Upper lobe of left lung (tissue), 6 donors: Measurements from ENCODE around the gene DZIP1. TPM values are rescaled to one million over a fixed set of nuclear protein-coding genes. Genes with fewer than 3 reads are reported as not detected.

Experiments
- ATAC-seq, 2 donors: fragments of 200-7000 bp; cut with Tn5 transposase; one replicate each; pipeline ENCODE4 v1.9.1; 2022; ENCODE audit warnings: mild to moderate bottlenecking in 2 of 2, moderate library complexity in 2 of 2; ENCODE audit not compliant: low FRiP score in 2 of 2
- DNase-seq, 2 donors: peaks; one replicate each; pipeline ENCODE4 v3.0.0-alpha.2; 2019 to 2020
- H3K27ac ChIP-seq, 4 donors: fragments of 200-600 bp; sonication (generic); one replicate each; pipeline ENCODE4 v1.5.1; 2016 to 2019
- H3K27me3 ChIP-seq, 4 donors: fragments of 200-600 bp; sonication (generic); one replicate each; pipeline ENCODE4 v1.5.1; 2017 to 2019
- H3K36me3 ChIP-seq, 4 donors: fragments of 200-600 bp; sonication (generic); one replicate each; pipeline ENCODE4 v1.5.1; 2016 to 2019
- H3K4me1 ChIP-seq, 4 donors: fragments of 200-600 bp; sonication (generic); one replicate each; pipeline ENCODE4 v1.5.1; 2018 to 2019
- H3K4me3 ChIP-seq, 4 donors: fragments of 200-600 bp; sonication (generic); one replicate each; pipeline ENCODE4 v1.5.1; 2017 to 2019; ENCODE audit warnings: mild to moderate bottlenecking in 2 of 4, moderate library complexity in 1 of 4
- H3K9me3 ChIP-seq, 4 donors: fragments of 200-600 bp; sonication (generic); one replicate each; pipeline ENCODE4 v1.5.1; 2018 to 2019
- EP300 ChIP-seq, 4 donors: sonication (generic); formaldehyde crosslinking; IDR thresholded peaks; one replicate each; pipeline ENCODE4 v1.5.1; 2017; ENCODE audit warnings: antibody characterized with exemption in 4 of 4, control low read depth in 2 of 4
- POLR2A ChIP-seq, 4 donors: fragments of 450-650 bp; IDR thresholded peaks; one replicate each; pipeline ENCODE4 v1.5.1; 2016 to 2017; ENCODE audit warnings: antibody characterized with exemption in 4 of 4, mild to moderate bottlenecking in 2 of 4
- POLR2AphosphoS5 ChIP-seq, 2 donors: sonication (generic); formaldehyde crosslinking; IDR thresholded peaks; one replicate each; pipeline ENCODE4 v1.5.1; 2017; ENCODE audit warnings: antibody characterized with exemption in 2 of 2
- WGBS, 2 donors: methylation state at CpG; one replicate each; pipeline ENCODE4 v1.1.5; 2017 to 2018; 5-methylcytosine and 5-hydroxymethylcytosine counted together
- total RNA-seq, 6 donors: library from RNA; depleted of rRNA in 4 of 6; stranded (reverse); fragments of >200 nt in 4 of 6; gene quantifications; one replicate each; pipeline versions ENCODE4 v1.1.0 to v1.2.1, GENCODE V29; 2016 to 2021
- TF ChIP-seq, protein P1 (sequence below), 6 experiments: fragments of 450-650 bp in 4 of 6; fragments of 200-600 bp in 2 of 6; sonication (generic) in 2 of 6; IDR thresholded peaks; one replicate each; pipeline ENCODE4 v1.5.1; 2016 to 2019; ENCODE audit warnings: antibody characterized with exemption in 6 of 6
- donor health status: DM: no; HTN: no; CAD: no; lungs with moderate emphysema.
- donor health status: DM: no; HTN: yes; CAD: no; lungs with severe emphysema.

Gene DZIP1
- total RNA-seq, 6 donors from 2014 or later, result 4.8 to 18.4 (median 8.7) TPM

DNA sequence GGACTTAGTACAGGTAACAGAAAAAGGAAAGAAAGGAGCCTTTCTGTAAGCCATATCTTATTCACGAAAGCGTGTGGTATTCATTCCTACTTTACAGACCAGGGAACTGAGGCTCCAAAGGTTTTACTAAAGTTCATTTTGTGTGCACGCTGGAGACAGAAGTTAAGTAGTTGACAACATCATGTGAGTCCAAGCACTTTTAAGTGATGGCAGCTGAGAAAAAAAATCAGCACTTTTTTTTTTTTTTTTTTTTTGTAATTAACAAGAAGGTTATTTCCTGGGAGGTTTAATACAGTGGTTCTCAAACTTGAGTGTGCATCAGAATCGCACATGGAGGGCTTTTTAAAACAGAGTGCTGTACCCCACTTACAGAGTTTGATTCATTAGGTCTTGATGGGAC is 34.5 kb upstream of the DZIP1 start:
- H3K4me3 ChIP-seq, result peak overlapping the region in 1 of 4 donors; percentile 95
- H3K27me3 ChIP-seq, result no peaks in the 10 kb centered on the region
- H3K9me3 ChIP-seq, result no peaks in the 10 kb centered on the region
- DNase-seq, result no peak
- TF ChIP-seq, protein P1, sequence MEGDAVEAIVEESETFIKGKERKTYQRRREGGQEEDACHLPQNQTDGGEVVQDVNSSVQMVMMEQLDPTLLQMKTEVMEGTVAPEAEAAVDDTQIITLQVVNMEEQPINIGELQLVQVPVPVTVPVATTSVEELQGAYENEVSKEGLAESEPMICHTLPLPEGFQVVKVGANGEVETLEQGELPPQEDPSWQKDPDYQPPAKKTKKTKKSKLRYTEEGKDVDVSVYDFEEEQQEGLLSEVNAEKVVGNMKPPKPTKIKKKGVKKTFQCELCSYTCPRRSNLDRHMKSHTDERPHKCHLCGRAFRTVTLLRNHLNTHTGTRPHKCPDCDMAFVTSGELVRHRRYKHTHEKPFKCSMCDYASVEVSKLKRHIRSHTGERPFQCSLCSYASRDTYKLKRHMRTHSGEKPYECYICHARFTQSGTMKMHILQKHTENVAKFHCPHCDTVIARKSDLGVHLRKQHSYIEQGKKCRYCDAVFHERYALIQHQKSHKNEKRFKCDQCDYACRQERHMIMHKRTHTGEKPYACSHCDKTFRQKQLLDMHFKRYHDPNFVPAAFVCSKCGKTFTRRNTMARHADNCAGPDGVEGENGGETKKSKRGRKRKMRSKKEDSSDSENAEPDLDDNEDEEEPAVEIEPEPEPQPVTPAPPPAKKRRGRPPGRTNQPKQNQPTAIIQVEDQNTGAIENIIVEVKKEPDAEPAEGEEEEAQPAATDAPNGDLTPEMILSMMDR (IDR thresholded peaks at IDR 0.05), result no peak
- no peak for TF ChIP-seq POLR2A (IDR thresholded peaks at IDR 0.05)
- no peak for TF ChIP-seq EP300 (IDR thresholded peaks at IDR 0.05)
- no peak for TF ChIP-seq POLR2AphosphoS5 (IDR thresholded peaks at IDR 0.05)
- no peak for ATAC-seq
- WGBS, 2 donors, result 75 to 77% methylated on average over 4 of the region's 4 CpGs
- H3K27ac ChIP-seq, result peak overlapping the region in 1 of 4 donors; percentile 99
- no peaks in the 10 kb centered on the region for H3K36me3 ChIP-seq
- peaks cover 31 to 67% (median 34%) of the 10 kb centered on the region in 4 donors for H3K4me1 ChIP-seq

DNA sequence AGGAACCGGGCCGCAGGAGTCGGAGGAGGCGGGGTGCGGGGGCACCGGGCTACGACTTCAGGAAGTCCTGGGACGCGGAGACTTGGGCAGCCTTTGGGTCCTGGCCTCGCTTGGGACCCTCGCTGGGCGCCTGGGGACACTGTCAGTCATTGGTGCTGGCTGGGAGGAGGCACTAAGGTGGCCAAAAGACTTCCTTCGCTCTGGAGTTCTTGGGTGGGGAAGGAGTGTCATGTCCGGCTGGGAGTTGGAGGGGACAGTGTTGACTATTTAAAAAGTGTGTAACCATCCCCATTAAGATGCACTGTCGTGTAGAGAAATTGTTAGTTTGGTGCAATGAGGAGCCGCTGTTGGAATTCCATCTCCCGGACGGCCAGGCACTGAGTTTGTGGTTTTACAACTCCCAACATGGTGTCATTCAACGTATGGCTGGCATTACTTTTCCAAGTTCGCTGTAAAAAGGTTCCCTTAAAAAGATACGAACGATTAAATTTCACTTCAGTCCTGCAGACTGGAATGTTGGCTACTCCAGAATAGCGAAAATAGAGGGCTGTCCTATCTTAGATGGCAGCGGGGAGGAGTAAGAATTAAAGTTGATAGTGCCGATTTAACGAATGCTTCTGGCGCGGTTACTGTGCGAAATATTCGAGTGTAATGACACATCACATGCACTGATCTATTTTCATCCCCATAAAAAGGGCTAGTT is 33.2 kb upstream of the DZIP1 start:
- Histone ChIP-seq H3K4me3 (peak overlapping the region; percentile 93 to 97 (median 94)), H3K27me3 (no peaks in the 10 kb centered on the region), H3K9me3 (no peaks in the 10 kb centered on the region), H3K36me3 (no peaks in the 10 kb centered on the region), H3K27ac (peak overlapping the region; percentile 95 to 99 (median 98)), H3K4me1 (peaks cover 26 to 56% (median 32%) of the 10 kb centered on the region in 4 donors)
- ATAC-seq (no peak), DNase-seq (peak in 1 of 2 donors; percentile 63)
- TF ChIP-seq POLR2A (IDR thresholded peaks at IDR 0.05) (no peak), EP300 (IDR thresholded peaks at IDR 0.05) (no peak), POLR2AphosphoS5 (IDR thresholded peaks at IDR 0.05) (no peak)
- TF ChIP-seq, protein P1 (IDR thresholded peaks at IDR 0.05), result no peak
- WGBS, 2 donors, result 0 to 4% methylated on average over 18 to 30 of the region's 30 CpGs

DNA sequence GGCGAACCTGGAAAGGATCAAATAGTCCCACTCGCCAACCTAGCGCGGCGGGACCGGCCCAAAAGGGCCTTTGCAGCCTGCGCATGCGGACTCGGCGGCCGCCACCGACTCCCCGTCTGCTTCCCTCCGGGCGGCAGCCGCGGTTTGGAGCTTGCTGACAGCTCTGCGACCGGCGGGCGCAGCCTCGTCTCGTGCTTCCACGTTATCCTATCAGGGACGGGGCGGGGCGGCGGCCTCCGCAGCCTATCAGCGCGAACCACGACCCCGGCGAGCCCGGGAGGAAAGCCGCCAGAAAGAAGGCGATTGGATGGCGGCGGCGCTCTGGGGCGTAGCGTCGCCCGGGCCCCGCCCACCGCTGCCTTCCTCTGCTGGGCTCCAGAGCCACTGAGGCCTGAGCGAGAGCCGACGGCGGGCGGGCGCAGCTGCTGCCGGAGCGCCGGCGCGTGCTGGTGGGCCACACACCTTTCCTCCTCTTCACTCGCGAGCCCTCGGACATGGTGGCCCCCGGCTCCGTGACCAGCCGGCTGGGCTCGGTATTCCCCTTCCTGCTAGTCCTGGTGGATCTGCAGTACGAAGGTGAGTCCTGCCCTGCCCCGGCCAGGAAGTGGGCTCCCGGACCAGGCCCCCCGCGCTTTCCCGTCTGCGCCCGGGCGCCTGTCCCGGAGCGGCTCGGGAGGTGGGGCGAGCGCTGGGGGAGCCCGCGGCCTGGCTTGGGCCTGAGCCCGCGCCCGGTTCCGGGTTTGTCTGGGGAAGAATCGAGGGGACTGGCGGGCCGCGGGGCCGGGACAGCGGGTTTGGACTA is 32.5 kb upstream of the DZIP1 start, which contains the start of gene DNAJC3:
DNAJC3 (plus strand) TSS at position 378 of the 802 bp plus-strand sequence; CDS start at position 495, 117 bp downstream.
- Histone ChIP-seq H3K36me3 (no peaks in the 10 kb centered on the region), H3K27ac (peak within 1 kb of the TSS; percentile 95 to 99 (median 98)), H3K27me3 (no peaks in the 10 kb centered on the region), H3K4me3 (peak within 1 kb of the TSS; percentile 93 to 97 (median 94)), H3K4me1 (peaks cover 26 to 51% (median 32%) of the 10 kb centered on the region in 4 donors), H3K9me3 (peaks cover 0 to 2% (median under 1%) of the 10 kb centered on the region in 4 donors)
- DNase-seq (peak; percentile 99 to 100), ATAC-seq (peak; percentile 99)
- WGBS, 2 donors, result 0% methylated on average over 17 to 59 of the region's 90 CpGs
- TF ChIP-seq EP300 (IDR thresholded peaks at IDR 0.05) (peak in 1 of 4 donors; percentile 8), POLR2AphosphoS5 (IDR thresholded peaks at IDR 0.05) (peak; percentile 92 to 98), POLR2A (IDR thresholded peaks at IDR 0.05) (peak; percentile 45 to 99 (median 98))
- TF ChIP-seq, protein P1 (IDR thresholded peaks at IDR 0.05), result peak in 1 of 6 experiments; percentile 7

DNA sequence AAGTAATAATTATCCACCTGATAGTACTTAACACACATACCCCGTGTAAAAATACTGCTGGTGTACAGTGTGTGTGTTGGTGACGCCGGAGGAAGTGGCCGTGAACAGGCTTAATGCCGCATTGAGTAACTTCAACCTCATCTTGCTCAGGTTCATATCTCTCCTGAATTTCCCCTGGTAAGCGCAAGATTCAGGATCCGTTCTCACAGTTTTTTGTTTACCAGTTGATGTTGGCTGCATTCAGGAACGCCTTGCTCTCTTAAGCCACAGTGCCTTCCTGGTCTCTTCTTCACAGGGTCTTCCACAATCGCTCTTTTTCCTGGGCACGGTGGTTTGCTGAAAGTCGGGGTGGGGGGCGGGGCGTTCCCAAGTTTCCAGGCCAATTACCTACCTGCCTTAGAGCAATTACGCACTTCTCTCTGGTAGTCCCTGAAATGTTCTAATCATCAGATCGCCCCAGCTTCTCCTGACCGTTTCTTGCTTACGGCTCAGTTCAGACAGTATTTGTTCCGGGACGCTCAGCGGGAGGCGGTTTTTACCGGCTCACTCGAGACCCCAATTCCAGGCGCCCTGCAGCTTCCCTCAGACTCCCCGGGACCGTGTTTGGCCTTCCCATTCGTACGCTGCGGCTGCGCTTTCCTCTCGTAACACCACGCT is 31.7 kb upstream of the DZIP1 start:
- H3K4me3 ChIP-seq, result peak overlapping the region; percentile 35 to 95 (median 93)
- DNase-seq (peak in 1 of 2 donors; percentile 68), ATAC-seq (no peak)
- 0 to 1% methylated on average over 16 to 32 of the region's 32 CpGs for WGBS, 2 donors
- H3K27me3 ChIP-seq, result no peaks in the 10 kb centered on the region
- peaks cover 0 to 8% (median 8%) of the 10 kb centered on the region in 4 donors for H3K9me3 ChIP-seq
- H3K36me3 ChIP-seq, result no peaks in the 10 kb centered on the region
- TF ChIP-seq EP300 (IDR thresholded peaks at IDR 0.05), result no peak
- no peak for TF ChIP-seq POLR2AphosphoS5 (IDR thresholded peaks at IDR 0.05)
- TF ChIP-seq, protein P1 (IDR thresholded peaks at IDR 0.05), result peak in 1 of 6 experiments; percentile 31
- TF ChIP-seq POLR2A (IDR thresholded peaks at IDR 0.05), result peak in 1 of 4 donors; percentile 30
- peaks cover 26 to 47% (median 32%) of the 10 kb centered on the region in 4 donors for H3K4me1 ChIP-seq
- peak overlapping the region; percentile 95 to 99 (median 98) for H3K27ac ChIP-seq
